DMS 273 (cell line): ENCODE data around the gene QSOX1.
A peak's percentile ranks its signal among the peaks of the same experiment; 100 is the strongest.

Source experiments
- DNase-seq: peaks from one replicate; lab custom pipeline; 2025; ENCODE audit not compliant: unreplicated experiment; lab: John Stamatoyannopoulos, UW

The QSOX1 gene

DNA sequence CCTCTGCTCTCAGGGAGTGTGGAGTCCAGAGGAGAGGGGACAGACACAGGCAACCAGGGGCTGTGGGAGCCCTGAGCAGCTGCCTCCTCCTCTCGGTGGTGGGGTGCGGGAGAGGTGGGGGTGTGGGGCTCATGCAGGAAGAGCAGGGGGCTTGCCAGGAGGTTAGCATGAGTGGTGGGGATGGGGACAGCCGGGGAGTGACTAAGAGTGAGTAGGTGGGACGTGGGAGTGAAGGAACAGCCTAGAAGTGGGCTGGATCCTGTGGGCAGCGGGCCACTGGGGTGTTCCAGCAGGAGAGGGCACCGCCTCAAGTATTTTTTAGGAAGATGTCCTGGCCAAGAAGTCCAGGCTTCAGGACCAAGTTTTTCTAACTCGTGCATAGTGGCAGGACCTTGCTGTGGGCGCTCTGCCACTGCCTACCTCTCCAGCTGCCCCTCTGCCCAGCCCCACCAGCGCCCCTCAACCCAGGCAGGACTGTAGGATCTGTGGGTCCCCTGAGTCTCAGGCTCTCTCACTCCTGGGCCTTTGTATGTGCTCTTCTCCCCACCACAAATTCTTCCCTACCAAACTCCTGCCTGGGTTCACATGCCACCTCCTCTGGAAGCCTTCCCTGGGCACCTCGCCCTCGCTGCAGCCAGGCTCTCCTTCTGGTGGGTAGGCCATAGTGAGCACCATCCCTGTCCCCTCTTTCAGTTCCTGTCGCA, 56.6 kb downstream of the QSOX1 start:
- DNase-seq = no peak

DNA sequence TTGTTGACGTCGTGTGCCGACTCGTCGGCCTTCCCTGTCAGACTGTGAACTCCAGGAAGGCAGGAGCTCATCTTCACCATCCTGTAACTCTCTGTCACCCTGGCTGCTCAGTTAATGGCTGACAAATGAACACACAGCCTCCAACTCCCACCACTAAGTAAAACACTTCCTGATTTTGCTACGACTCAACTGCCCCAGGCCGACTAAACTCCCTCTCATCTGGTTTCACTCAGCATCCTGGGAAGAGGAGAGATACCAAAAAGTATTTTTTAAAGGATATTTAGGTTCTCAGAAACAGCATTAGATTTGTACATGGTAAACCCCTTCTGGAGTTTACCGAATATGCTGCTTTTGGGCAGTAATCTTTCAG, 57.2 kb downstream of the QSOX1 start:
- no peak for DNase-seq

DNA sequence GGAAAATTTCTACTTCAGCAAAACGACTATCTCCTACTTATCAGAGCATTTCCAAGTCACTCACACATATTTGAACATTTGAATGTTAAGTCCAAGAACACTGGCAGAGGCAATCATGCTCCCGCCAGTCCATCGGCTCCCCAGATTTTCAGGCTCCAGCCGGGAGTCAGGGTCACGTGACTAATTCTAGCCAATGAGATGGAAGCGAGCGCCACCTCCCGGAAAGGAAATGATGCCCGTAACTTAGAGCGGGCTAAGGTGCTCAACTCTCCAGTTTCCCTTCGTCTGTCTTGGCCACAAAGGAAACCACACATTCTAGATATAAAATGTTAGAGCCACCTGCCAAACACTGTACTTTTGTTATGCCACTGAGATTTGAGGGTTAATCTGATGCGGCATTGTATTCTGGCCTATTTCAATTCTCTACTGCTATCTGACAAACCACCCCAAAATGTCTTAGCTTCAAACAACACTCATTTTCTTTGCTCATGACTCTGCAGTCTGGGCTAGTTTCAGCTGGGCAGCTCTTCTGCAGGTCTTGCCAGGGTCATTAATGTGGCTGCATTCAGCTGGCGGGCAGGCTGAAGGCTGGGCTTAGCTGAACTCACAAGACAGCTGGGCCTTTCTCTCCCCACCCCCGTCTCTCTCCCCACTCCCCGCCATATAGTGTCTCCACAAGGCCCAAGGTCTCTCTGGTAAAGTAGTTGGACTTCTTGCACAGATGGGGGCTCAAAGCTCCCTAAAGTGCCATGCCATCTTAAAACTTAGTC, 58.9 kb downstream of the QSOX1 start:
- DNase-seq = no peak

DNA sequence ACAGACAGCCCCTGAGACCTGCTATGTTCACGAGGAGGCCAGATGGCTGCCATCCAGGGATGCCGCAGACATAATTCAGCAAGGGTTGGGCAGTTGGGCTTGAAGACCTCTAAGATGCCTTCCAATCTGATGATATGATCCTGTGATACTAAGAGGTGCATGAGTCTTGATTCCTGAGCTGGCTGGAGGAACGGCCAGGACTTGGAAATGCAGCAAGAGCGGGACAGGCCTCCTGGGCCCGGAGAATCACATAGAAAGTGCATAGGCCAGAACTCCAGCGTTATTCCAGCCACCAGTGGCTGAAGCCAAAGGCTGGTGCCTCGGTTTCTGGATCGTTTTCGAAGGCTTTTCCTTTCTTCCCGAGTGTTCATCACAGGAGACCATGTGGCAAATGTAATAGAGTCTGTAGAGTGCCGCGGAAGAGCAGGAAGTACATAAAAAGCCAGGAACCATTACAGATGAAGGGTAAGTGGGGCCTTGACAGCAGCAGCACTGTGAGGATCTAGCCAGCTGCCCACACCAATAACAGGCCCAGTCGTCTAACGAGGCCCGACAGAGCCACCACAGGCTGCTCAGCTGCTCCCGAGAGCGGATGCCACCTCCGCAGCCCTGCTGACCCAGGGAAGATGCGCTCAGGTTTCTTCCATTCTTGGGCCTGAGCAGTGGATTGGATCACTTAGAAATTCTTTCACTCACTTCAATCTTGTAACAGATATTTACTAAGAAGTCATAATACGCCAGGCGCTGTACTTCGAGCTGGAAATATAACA, 61.4 kb downstream of the QSOX1 start:
- DNase-seq = peak; percentile 46

DNA sequence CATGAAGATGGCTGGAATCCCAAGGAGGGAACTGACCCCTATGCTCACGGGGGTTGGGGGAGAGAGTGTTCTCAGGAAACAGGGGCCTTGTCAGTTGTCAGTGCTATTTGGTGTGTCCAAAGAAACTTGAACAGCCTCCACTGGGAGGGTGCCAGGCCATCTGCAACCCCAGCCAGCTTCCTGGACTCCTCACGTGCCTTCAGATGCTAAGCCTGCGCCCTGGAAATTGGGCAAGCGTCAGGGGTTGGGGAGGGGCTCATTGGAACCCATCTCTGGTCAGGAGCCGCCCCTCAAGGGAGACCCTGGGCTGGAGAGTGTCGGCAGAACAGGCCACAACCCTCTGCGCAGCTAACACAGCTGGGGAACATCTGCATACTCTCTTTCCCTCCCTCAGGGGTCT, 62.3 kb downstream of the QSOX1 start:
- DNase-seq = no peak

DNA sequence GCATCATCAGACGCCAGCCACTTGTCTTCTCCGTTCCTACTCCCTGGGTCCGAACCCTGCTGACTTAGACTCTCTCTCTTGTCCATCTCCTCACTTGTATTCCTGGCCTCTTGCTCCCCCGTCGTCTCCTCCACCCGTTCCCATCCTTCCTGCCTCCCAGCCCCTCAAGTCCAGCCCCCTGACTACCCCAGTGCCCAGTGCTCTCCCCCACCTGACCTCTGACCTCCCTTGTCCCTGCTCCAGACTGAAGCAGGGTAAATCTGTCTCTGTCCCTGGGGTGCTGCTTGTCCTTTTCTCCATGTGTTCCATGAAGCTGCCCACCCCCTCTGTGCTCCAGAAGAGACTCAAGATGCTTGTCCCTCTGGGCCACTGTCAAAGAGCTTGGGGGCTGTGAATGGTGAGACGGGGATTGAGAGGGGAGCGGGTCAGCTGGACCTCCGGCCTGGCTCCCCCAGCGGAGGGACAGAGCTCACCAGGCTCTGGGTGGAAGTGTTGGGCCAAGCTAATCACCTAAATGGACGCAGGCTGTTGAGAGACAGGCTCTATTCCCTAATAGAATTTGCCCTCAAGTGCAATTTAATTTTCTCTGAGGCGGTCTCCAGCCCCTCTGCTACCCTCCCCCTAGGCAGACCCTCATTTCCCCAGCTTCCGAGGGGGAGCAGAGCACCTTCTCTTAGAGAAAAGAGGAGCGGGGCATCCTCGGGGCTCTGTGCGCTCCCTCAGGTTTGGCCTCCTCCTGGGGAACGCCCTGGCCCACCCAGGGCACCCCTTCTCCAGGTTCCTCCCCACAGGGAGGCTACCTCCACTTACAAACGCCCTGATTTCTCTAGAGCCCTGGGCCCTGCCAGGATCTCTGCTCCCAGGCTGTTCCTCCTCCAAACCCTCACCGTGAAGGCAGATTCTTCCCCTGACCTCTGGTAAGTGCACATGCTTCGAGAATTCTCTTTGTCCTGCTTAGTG, 64.4 kb downstream of the QSOX1 start:
- no peak for DNase-seq

DNA sequence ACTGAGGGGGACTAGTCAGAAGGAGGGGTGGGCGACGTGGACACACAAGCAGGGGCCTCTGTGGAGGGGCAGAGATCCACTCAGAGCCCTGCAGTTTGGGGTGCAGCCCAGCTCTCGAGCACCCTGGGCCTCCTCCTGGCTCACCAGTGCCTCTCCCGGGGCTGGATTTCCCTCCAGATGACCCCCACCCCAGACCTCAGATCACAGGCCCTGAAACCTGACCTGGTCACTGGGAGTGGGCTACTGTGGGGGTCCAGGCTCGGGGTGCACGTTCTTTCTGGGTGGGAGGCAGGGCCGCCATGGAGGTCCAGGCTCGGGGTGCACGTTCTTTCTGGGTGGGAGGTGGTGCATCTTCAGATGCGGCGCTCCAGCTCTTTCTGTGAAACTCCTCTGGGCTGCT, 65.1 kb downstream of the QSOX1 start:
- DNase-seq = no peak

DNA sequence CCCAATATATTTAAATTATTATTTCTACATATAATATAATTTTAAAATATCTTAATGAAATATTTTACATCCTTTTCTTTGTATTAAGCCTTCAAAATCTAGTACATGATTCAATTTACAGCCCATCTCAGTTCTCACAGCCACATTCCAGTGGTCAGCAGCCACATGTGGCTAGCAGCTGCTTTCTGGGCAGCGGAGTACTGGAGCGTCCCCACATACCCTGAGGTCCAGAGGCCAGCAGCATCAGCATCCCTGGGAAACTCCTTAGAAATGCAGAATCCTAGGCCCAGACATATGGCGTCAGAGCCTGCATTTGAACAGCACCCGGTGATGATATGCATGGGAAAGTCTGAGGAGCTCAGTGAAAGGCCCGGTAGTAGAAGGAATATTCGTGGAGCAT, 66.8 kb downstream of the QSOX1 start:
- no peak for DNase-seq

DNA sequence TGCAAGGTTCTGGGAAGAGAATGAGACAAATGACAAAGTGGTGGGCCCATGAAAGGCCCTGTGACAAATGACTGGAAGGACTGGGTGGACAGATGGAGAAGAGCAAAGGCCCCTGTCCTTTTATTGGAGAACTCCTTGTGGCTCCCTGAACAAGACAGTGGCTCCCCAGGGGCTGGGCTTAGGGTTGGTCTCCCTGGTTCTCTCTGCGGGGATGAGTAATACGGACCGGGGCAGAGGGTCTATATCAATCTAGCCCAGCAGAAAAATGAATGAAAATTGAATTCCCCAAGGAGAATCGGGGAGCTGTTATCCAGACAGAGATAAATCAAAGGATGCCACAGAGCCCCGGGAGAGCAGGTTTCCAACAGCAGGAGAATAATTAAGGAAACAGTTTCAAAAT, 70.2 kb downstream of the QSOX1 start:
- no peak for DNase-seq

DNA sequence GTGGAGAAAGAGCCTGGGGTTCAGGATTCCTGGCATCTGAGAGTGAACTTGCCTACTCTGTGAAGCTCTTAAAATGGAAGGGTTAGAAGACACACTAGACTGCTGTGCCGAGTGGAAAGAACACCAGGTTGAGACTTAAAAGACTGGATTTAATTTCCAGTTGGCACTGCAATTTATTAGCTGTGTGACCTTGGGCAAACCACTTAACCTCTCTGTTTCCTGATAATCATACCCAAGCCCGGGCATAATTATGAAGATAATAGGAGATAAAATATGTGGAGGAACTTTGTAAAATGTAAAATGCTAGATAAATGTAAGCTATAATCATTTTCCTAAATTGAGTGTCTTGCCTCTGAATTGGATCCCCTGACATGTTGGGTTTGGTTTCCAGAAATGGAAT, 70.7 kb downstream of the QSOX1 start:
- no peak for DNase-seq

DNA sequence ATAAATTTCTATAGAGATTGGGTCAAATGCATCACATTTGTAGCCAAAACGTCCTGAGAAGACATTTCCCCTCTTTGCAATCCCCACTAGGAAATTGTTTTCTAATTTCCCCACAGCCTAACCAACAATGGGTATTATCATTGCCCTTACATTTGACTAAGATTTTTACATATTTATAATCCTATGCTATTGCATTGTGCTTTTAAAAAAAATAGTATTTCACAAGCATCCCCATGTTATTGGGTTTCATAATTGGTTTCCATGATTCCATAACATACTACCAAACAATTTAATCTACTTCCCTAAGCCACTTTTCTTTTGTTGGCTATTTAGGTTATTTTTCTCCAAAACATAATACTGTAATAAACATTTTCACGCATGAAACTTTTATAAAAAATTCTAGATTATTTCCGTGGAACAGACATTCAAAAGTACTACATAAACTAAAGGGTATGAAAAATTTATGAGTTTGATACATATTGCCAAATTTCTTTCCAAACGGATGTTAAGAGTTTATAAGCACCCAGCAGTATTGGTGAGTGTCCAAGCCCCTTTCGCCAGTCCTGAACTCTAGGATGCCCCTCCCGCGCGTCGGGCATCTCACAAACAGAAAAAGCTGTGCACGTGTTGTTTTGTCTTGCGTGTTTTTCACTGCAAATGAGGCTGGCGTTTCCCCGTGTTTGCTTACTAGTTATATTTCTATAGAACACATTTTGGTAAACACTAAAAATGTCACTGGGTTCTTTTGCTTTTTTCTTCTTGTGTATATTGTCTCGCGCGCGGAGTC, 73.4 kb downstream of the QSOX1 start:
- DNase-seq = no peak

DNA sequence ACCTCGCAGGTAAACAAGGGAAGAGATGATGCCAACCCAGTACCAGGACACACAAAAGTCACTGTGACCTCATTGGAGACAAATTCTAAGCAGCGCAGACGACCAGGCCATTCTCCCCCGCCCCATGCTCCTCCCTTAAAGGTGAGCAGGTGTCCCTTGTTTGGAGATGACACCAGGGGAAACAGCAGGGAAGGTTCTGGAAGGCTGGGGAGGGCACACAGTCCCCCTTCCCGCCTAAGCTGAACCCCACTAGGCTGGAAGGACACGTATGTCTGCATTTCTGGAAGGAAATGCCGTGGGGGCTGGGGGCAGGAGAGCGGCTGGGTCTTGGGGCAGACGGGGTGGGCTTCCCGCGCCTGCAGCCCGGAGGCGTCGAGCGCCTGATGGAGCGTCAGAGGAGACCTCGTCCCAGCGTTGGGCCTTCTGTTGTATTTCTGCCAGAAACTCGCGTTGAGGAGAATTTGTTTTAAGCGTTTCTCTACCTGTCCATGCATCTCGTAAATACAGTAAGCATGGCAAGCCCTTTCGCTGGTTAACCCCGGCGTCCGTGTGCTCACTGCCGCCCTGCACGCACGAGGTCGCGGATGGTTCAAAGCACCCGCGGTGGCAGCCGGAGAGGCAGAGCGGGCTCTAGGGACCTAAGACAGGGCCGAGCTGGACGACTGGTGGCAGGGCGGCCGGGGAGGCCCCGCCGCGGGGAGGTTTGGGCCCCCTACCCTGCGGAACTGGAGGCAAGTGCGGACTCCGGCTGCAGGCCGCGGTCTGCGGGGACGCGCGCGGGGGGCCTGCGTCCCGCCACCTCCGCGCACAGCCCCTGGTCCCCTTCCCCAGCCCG, 74.2 kb downstream of the QSOX1 start:
- DNase-seq = peak; percentile 67

DNA sequence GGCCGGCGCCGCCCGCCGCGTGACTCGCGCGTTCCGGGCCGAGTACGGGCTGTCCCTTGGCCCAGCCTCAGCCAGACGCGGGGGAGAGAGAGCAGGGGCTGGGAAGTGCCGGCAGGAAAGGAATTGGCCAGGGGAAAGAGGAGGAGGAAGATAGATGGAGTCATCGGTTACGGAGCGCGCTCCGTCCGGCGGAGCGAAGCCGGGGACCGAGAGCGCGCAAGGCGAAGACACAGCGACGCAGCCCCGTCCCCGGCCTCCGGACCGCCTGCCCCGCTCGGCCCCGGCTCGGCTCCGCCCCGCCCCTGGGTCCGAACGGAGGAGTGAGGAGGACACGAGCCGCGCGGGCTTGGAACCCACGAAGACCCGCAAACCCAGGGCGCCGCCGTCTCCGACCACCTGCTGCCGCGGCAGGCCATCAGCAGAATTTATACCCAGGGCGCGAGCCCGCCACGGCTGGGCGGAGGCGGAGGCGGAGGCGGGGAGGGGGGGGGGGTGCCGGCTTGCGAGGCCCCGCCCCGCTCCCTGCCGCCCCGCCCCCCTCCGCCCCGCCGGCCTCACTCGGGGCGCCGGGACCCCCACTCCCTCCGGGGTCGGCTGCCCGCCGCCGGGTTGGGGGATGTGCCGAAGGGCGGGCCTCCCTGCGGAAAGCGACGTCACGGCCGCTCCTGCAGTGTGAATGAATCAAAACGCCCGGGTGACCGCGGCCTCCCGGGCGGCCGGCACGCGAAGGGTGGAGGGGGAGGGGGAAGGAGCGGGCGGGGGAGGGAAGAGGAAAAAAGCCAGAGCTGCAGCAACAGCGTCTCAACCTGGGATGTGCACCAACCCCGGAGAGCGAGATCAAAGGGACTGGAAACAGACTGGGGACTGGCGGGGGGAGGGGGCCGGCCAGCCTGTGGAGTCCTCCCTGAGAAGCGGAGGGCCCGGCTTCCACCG, 75.1 kb downstream of the QSOX1 start, which contains the start of gene LHX4:
Gene LHX4, plus strand, starts transcription at position 782 of the 933 bp plus-strand sequence. CDS start 266 bp downstream, outside the sequence.
- DNase-seq = peak; percentile 88

DNA sequence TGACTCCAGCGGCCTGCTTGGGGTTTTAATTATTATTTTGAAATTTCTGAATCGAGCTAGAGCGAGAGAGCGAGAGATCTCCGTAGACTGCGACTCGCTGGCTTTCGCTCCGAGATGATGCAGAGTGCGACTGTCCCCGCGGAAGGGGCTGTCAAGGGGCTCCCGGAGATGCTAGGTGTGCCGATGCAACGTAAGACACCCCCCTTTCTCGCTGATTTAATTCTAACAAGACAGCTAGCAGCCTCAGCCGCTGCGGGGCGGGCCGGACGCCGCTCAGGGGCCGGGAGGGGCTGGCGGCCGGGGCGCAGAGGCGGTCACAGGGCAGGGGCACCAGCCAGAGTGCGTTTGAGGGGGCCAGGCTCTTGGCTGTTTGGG, 75.7 kb downstream of the QSOX1 start:
- no peak for DNase-seq

DNA sequence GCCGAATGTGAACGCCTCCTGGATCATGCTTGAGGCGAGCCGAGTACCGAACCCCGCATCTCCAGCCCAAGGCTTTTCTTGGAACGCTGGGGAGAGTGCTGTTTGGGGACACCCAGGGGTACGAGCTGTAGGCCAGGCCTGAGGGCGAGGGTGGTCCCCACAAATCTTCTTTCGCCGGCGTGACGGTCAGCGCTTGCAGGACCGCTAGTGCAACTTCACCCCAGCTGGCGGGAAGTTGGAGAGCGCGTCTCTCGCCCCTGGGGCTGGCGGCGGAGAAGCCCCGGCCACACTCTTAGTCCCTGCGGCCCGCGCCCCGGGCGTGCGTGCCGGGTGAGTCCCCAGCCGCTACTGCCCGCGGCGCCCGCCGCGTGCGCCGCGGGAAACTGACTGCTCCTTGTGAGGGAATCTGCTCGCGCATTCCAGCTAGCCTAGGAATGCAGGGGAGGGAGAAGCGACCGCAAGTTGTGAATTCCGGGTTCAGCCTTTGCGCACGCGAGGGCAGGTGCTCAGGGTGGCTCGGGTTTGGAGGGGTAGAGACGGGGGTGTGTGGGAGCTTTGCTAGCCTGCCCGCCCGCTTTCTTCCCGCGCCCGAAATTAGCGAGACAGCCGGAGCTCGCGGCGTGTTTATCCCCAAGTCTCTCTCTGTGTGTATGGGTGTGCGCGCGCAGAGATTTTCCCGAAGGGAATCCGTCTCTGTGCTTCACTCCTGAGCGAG, 76.3 kb downstream of the QSOX1 start:
- peak; percentile 77 for DNase-seq

DNA sequence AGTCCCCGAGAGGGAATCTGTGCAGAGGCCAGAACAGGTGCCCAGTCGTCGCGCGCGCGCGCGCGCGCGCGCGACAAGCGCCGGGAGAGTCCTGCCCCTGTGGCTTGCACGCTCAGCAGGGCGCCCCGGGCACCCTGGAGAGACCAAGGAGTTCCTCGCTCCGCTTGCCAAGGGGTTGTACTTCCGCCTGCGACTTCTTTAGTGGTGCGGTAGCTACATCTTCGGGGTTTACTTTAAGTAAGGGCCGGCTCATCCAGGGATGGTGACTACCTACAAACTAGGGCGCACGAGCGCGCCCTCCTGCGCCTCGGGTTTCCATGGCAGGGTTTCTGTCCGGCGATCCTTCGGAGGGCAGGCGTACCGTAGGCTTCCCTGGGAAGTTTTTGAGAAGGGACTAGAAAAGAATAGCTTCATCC, 76.8 kb downstream of the QSOX1 start:
- peak; percentile 84 for DNase-seq

DNA sequence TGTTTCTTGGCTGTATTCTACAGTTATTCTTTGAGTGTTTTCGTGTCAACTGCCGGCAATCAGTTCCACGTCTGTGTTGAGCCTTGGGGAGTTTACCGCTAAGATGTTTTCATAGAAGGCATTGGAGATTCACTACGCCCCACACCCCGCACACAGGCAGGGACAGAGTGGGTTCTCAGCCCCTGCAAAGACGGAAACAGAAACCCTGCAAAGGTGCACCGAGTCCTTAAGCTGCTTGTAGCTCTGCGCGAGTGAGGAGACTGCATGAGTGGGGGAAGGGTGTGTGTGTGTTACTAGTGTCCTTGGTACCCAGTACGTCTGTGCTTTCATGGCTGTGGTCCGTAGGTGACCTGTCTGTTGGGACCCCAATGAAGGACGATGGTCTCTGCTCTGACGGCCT, 77.3 kb downstream of the QSOX1 start:
- DNase-seq = no peak
